ENCODE measurements around the gene GLB1L2.

GLB1L2 gene

DNA sequence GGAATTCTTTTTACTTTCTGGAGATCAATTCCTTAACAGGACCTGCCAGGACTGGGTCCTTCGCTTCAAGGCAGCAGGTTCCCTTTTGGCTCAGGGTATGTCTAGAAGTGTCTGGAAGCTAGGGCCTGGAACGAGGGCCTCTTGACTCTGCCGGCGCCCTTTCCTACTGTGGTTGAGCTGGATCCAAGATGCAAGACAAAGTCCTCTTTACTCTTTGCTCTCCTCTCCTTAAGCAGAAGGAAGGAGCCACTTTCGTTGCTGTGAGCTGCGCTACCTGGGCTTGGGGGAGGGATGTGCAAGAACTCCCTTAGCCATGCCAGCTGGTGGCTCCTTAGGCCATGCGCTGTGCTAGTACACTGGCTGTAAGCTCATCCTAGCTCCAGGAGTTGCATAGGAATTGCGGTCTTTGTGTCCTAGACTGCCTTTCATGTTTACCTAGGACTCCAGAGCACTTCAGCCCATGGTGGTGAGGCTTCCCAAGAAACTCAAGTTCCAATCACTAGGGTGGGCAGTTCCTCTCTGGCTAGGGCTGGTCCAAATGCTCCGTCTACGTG, 18.1 kb downstream of the GLB1L2 start:
- no peak for DNase-seq

DNA sequence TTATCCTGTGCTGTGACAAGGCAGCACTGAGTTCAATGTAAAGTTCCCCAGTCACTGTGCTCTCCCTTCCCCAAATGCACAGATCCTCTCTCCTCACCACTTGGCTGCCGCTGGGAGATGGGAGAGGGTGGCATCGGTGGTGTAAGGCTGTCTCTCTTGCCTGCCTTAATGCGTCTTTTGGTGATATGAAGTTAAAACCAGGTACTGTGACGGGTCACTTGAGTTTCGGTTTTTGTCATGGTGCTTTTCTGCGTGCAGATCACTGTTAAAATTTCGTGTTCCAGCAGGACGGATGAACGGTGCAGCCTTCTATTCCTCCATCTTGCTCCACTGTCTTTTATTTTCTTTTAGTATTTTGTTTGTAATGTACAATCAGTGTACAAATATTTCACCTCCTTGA, 18.6 kb downstream of the GLB1L2 start:
- no peak for DNase-seq

DNA sequence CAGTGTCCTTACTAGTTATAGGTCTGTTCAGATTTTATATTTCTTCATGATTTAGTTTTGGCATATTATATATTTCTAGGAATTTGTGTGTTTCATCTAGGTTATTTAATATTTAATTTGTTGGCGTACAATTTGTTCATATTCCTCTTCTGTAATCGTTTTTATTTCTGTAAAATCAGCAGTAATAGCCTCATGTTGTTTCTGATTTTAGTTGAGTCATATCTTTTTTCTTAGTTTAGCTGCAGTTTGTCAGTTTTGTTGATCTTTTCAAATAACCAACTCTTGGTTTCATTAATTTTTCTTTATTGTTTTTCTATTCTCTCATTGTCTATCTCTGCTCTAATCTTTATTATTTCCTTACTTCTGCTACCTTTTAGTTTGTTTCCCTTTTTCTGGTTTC, 20.3 kb downstream of the GLB1L2 start:
- no peak for DNase-seq

DNA sequence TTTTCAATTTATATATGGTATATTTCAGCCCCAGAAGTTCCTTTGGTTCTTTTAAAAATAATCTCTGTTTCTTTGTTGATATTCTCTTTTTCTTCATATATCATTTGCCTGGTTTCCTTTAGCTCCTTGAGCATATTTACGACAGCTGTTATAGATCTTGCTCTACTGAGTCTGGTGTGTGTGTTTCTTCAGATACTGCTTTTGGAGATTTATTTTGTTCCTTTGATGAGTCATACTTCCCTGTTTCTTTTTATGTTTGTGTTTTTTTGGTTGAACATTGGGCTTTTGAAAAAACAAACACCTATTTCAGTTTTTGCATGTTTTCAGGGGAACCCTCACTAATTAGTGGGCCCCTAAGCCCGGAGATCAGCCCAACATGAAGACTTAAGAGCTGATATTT, 23.3 kb downstream of the GLB1L2 start:
- DNase-seq: no peak

DNA sequence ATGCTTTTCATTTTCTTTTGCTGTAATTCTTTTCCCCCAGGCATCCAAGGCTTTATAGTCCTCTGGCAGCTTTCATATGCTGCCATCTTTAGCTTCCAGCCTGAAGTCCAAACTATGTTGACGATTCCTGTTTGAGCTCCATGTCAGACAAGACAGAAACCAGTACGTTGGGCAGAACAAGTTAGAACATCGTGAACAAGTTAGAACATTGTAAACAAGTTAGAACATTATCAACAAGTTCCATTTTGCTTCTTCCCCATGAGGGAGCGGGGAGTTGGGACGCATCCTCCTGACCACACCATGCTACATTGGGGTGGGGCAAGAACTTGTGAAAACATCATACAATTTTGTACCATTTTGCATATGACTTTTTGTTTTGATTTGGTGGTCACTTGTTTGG, 23.9 kb downstream of the GLB1L2 start:
- no peak for DNase-seq

DNA sequence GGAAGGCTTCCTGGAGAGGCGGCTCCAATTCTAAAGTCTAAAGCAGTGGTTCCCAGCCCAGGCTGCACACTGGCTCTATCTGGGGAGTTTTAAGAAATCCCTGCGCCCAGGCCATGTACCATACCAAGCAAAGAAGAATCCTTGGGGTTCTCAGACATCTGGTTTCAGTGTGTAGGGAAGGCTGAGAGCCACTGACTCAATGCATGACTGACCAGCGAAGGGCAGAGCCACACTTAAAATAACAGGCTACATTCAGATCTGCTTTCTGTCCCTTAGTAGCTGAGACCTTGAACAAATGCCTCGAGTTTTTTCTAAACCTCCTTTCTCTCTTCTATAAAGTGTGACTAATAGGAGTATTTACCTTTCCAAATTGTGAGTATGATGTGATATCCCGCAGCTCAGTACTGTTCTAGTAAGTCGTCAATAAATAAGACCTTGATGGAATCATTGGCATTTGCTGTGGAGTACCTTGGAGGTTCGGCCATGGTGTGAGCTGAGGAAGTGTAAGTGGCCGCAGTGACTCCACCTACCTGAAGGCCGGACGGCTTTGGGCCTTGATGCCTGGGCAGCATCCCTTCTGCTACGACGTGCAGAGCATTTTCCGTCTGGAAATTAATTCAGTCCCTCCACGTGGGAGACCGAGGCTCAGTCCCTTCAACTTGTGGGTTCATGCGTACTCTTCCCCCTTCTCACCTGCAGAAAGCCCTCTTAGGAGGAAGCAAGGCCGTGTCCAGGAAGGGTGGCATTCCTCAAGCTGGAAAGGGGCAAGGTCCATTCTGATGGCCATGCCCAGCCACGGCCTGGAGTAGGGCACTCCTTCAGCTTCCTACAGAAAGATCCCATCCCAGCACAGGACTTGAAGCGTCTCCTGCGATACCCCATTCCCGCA, 25.1 kb downstream of the GLB1L2 start:
- DNase-seq: no peak

DNA sequence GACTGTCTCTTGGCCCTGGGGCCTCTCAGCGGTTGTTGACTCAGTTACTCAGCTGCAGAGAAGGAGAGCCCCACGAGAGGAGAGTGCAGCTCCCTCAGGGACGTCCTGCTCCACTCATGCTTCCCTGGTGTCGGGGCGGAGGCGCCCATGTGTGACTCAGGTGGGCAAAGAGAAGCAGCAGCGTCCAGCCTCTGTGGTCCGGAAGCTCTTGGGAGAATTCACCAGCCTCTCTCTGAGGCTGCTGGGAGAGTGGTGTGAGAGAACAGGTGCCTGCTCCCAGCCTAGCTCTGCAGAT, 25.7 kb downstream of the GLB1L2 start:
- DNase-seq: no peak

DNA sequence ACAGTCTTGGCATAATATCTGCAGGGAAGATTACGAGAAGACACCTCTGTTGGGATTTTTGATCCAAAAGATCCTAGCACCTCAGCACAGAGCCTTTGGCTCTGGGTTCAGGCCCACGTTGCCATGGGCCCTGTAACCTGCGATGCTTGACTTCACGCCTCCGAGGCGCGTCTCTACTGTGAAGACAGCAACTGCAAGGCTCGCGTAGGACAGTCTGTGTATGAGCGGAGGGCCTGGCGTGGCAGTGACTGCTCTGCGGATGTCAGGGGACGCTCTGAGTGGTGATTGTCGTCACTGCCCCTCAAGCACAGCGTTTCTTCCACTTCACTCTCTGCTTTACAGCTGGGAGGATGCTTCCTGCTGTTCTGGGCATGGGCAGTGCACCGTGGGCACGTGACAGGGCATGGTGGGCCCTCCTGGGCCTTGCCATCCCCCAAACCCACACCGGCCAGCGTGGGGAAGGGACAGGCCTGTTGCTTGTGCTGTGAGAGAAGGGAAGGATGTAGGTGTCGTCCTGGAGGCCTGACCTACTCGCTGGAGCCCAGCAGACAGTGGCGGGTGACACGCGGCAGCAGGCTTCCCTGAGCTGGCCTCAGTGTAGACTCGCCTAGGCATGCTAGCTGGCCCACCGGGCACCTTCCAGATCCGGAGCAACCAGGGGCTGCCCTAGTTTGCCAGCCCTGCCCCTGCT, 26.5 kb downstream of the GLB1L2 start:
- no peak for DNase-seq

DNA sequence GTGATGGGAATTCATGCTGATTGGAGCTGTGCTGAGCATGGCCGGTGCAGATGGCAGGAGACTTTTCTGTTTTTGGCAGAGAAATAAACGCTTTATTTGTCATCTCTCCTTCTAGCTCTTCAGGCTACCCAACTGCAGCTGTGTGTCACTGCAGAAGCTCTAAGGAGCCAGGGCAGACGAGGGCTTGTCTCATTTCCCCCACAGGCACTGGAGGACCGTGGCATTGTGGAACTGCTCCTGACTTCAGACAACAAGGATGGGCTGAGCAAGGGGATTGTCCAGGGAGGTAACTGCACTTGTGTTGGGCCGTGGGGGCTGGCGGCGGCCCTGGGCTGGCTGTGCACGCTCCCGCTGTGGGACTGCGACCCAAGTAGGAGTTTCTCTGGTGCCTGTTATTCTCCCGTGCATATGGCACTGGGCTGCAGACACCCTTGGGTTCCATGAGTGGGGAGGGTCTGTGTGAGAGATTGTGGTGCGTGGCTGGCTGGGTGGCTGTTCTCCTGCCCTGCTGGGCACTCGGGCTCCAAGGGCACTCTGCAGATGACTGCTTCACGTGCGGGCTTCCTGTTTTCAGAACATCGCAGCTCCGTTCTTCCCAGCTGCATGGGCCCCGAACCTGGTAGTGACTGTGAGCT, 27.2 kb downstream of the GLB1L2 start:
- no peak for DNase-seq

DNA sequence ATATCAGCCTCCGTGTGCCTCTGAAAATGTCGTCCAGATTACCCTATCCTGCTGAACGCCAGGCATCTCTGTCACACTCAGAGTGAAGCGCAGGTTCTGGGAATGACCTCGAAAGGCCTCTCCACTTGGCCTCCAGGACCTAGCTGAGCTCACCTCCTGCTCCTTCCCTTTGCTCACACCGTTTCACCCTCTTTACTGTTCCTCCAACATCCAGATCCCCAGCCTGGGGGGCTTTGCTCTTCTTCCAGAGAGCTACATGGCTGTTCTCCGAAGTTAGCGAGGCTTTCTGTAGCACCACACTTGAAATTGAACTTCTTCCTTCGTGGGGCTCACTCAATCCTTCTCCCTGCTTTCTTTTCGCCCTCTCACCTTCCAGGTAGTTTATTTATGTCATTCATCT, 27.9 kb downstream of the GLB1L2 start:
- no peak for DNase-seq

DNA sequence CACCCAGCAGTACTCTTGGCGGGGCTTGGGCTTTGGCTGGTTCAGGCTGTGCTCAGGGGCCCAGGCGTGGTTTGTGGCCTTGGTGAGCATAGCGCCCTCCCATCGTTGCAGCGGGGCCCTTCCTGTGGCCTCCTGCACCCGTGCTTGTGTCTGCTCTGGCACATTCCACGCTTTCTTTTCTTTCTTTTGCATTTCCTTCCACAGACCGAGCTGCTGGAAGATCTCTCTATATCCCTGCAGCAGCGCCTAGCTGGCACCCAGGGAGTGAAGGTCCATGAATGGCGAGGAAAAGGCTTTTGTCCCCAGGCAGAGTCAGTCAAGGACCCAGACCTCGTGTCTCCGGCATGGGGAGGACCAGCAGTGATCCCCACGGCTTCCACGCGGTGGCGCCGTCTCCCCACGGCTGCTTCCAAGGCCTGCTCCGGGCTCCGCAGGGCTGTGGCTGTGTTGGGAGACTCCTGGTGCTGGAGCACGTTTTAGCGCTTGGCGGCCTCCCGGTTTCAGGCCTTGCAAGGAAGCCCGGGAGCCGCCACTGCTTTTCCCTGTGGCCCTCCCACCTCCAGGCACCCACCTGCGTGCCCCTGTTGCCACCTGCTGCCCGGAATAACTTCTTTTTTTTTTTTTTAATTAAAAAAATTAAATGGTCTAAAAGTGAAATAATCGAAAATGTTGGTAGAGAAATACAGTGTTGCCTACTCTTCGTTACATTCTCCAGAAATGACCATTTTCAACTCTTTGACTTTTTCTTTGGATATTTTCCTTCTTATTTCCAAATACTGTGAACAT, 28.5 kb downstream of the GLB1L2 start:
- peak; percentile 92 to 99 for DNase-seq

DNA sequence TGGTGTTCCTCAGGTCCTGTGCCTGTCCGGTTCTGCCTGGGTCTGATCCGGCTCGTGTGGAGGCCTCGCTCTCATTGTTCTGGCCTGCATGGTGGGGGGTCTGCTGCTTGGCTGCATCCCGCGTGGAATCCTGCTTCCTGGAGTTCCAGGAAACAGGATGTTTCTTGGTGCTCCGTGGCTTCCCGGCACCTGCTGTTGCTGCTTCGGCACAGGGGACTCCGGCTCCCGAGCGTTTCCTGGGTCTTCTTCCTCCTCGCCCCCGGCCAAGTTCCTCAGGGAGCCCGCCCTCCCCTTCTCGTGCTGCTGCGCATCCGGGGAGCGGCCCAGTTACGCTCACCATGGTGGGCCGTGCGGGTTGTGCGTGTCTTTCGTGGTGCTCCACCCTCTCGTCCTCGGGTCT, 29.9 kb downstream of the GLB1L2 start:
- no peak for DNase-seq

DNA sequence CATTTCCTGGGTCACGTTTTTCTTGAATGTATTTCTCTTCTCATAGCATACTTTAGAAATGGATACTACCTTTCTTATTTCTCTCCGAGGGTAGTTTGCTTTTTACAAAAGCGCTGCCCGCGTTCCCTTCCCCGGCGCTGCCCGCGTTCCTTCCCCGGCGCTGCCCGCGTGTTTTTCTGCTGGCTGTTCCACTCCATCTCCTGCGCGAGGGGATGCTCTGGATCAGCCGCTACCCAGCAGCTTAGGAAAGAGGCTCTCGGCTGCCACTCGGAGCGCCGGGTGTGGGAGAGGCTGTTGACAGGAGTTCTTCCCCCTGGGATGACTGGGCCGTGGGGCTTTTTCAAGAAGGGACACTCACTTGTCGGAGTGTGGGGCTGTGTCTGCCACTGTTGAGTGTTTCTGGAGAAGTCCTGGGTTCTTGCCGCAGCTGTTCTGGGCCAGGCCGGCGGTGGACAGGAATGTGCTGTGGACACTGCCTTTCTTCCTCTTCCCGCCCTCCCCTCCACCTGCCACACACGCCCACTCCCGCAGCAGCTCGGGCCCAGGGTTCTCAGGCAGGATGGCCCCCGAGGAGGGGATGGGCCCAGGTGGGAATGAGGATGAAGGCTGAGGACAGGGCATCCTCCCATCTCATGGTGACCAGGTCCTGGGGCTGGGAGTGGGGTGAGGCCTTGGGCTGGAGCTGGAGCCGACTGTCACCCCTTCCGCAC, 30.6 kb downstream of the GLB1L2 start:
- DNase-seq: no peak

DNA sequence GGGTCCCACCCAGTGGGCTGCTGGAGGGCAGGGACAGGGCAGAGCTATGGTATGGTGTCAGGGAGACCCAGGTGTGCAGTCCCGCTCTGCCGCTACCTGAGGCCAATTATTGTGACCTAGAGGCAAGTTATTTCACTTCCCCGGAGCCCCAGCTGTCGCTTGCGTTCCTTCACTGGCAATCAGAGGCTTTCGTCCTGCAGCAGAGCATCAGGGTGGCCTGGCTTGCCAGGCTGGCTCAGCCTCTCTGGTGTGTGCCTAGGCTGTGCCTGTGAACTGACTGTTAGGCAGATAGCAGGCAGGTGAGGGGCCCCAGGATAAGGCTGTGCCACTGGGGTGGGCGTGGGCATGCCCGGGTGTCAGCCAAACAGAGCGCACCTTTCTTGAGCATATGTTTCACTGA, 31.4 kb downstream of the GLB1L2 start:
- no peak for DNase-seq

DNA sequence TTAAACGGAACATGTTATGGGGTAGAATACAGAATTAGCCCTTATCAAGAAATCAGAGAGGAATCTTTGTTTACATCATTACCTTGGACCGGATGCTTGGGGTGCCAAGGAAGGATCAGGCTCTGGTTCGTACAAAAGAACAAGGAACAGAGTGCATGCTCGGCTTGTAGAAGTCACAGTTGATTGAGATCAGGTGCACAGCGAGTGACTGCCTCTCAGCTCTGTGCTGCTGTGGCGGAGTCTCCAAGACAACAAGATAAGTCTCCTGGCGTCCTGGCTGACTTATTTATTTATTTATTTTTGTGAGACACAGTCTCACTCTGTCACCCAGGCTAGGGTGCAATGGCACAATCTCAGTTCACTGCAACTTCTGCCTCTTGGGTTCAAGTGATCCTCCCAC, 31.8 kb downstream of the GLB1L2 start:
- DNase-seq: peak in 1 of 2 experiments; percentile 51

DNA sequence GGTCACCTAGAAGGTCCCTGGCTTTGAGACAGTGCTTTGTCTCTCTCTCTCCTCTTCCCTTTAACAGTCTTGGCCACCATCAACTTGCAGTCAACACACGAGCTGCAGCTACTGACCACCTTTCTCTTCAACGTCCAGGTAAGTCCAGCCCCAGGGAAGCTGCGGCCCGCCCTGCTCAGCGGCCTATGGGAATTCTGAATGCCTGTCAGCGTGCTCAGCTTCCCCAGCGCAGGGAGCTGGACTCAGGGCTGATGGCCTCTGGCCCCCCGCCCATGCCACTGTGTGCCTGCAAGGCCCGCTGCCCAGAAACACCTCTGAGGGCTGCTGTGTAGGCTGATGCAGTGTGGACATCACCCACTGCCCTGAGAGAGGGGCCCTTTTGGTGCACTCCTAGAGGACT, 32.5 kb downstream of the GLB1L2 start:
- DNase-seq: no peak

DNA sequence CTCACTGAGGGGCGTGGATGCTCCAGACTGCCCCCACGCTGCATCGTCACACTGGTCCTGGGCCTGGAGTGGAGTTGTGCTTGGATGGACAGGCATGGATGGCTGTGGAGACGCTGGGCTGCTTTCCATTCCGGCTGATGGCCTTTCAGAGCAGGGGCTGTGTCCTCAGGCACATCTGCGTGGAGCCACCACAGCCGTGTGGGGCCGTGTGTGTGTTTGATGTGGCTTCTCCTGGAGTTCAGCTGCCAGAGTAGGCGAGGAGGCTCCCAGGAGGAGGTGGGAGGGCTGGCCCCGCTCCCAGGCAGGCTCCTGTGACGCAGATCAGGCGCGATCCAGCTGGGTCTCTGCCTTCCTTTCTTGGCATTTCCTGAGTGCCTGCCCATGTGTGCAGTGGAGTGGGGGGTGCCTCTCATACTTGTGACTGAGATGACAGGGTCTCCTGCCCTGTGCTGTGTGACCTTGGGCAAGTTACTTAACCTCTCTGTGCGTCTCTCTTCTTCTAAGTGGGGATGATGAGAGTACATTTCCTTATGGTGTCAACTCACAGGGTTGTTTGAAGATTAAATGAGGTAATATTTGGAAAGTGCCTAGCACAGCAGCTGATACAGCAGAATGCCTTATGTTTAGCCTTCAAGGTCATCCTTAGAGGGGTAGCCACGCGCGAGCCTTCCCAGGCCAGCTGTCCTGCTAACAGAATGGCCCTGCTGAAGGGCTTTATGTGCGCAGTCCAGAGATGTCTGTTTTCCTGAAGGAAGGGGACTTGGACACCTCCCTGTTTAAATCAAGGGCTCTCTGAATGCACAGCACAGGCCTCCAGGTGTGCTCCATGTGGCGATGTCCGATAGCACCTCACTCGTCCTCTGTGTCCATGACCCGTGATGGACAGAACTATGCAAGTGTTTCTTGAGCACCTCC, 33.5 kb downstream of the GLB1L2 start:
- DNase-seq: no peak

DNA sequence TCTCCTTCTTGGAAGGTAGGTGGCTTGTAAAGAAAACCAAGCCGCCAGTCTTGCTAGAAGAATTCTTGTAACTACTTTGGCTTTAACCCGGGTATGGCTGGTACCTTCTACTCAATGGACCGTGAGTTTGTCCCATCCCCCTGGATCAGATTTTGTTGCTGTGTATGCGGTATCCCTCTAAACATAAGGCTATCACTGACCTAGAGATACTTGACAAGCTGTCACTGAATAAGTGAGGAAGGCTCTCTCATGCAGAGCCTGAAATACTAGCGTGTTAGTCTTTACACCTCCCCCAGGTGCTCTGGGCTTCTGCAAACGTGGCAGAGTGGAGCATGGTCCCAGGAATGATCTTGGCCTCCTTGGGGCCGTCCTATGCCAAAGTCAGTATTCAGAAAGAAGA, 34.5 kb downstream of the GLB1L2 start:
- no peak for DNase-seq

DNA sequence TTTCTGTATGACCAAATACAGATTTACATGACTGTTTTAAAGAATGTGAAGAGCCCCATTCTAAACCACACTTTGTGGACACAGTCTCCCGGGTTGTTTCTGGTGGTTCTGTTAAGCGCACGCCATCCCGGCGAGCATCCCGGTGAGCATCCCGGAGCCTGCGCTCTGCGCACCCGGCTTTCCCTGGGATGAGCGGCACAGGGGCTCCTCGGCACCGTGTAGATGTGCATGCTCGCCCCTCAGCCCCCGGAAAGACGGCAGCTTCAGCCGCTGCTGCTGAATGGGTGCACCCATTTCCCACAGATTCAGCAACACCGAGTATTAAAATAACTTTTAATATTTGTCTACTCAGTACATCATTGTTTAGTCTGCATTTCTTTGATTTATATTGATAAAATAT, 36.0 kb downstream of the GLB1L2 start:
- peak in 1 of 2 experiments; percentile 97 for DNase-seq

DNA sequence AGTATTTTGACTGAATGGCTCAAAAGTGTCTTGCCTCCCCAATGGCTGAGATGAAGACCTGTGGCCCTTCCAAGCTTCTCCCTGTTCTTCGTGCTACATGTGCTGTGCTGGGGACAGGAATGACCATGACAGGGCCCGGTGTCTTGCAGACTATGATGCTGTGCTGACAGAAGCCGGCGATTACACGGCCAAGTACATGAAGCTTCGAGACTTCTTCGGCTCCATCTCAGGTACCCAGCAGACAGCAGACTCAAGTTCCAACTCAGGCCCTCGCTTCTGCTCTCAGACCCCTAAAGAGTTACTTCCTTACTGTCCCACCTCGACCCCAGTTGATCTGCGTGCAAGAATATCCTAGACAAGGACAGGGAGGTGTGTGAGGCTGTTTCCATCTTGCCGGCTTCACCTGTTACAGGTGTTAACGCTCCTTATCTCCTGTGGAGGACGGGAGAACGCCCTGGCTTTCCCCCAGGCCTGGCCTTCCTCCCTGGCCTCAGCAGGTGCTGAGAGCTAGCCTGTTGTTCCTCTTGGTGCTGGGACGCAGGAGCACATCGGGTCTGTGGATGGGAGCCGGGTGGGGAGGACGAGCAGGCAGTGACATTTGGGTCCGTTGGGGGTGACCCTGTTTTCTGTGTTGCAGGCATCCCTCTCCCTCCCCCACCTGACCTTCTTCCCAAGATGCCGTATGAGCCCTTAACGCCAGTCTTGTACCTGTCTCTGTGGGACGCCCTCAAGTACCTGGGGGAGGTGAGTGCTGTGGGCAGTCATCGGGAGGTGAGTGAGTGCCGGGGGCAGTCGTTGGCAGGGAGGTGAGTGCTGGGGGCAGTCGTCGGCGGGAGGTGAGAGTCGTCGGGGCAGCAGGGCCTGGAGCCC, 38.1 kb downstream of the GLB1L2 start:
- no peak for DNase-seq
